WTC11 (cell line): ENCODE results near the gene GPRC5C. TPM values are rescaled to one million over a fixed set of nuclear protein-coding genes. Genes with fewer than 3 reads are reported as not detected.

Experiments
- ATAC-seq: fragments of 200-7000 bp; cut with Tn5 transposase; 2 replicates; pipeline ENCODE4 v1.10.0; 2021; ENCODE audit warnings: mild to moderate bottlenecking, moderate library complexity
- CTCF ChIA-PET: fragments of 300-600 bp; sonication (Branson Sonifier 250); formaldehyde crosslinking; loops from one replicate; lab custom pipeline; 2021; ENCODE audit warnings: antibody characterized with exemption; lab: Charles Lee
- POLR2A ChIA-PET: fragments of 350-600 bp; sonication (Branson Sonifier 250); formaldehyde crosslinking; loops from one replicate; lab custom pipeline; 2021; ENCODE audit warnings: antibody characterized with exemption; lab: Charles Lee
- DNase-seq: peaks from one replicate; pipeline ENCODE4 v3.0.0; 2021; ENCODE audit warnings: low spot score
- H3K27ac Mint-ChIP-seq: 2 replicates; pipeline ENCODE4 v1.8.0; 2021; ENCODE audit warnings: mixed read lengths
- H3K27me3 Mint-ChIP-seq: 2 replicates; pipeline ENCODE4 v1.8.0; 2021; ENCODE audit warnings: low read depth, mild to moderate bottlenecking, moderate library complexity, mixed read lengths
- H3K36me3 Mint-ChIP-seq: 2 replicates; pipeline ENCODE4 v1.8.0; 2021; ENCODE audit warnings: mixed read lengths
- H3K4me1 Mint-ChIP-seq: 2 replicates; pipeline ENCODE4 v1.8.0; 2022; ENCODE audit warnings: mixed read lengths
- H3K4me3 Mint-ChIP-seq: 2 replicates; pipeline ENCODE4 v1.8.0; 2021; ENCODE audit warnings: mild to moderate bottlenecking, moderate library complexity, mixed read lengths
- H3K9me3 Mint-ChIP-seq: 2 replicates; pipeline ENCODE4 v1.8.0; 2021; ENCODE audit warnings: mixed read lengths
- ATF1 ChIP-seq: sonication (generic); formaldehyde crosslinking; IDR thresholded peaks from 2 replicates; pipeline ENCODE4 v1.8.1; 2023; ENCODE audit warnings: mild to moderate bottlenecking, moderate library complexity, missing genetic modification reagents
- ATF2 ChIP-seq: sonication (generic); formaldehyde crosslinking; IDR thresholded peaks from 2 replicates; pipeline ENCODE4 v1.8.1; 2022; ENCODE audit warnings: low read depth, missing genetic modification reagents, borderline replicate concordance
- CBFB ChIP-seq: sonication (generic); formaldehyde crosslinking; IDR thresholded peaks from 2 replicates; pipeline ENCODE4 v1.8.1; 2022; ENCODE audit warnings: mild to moderate bottlenecking, low read depth, missing genetic modification reagents
- CREM ChIP-seq: sonication (generic); formaldehyde crosslinking; IDR thresholded peaks from 2 replicates; pipeline ENCODE4 v1.8.1; 2022; ENCODE audit warnings: mild to moderate bottlenecking, missing genetic modification reagents, moderate library complexity
- E2F4 ChIP-seq: sonication (generic); formaldehyde crosslinking; IDR thresholded peaks from 2 replicates; pipeline ENCODE4 v1.8.1; 2022; ENCODE audit warnings: low read depth, mild to moderate bottlenecking, moderate library complexity, missing genetic modification reagents, borderline replicate concordance
- ELF4 ChIP-seq: sonication (generic); formaldehyde crosslinking; IDR thresholded peaks from 2 replicates; pipeline ENCODE4 v1.8.1; 2022; ENCODE audit warnings: low read depth, mild to moderate bottlenecking, moderate library complexity, missing genetic modification reagents
- EMX1 ChIP-seq: fragments of 250-450 bp; sonication (Bioruptor Pico); IDR thresholded peaks from 2 replicates; pipeline ENCODE4 v1.8.0; 2021; ENCODE audit warnings: mild to moderate bottlenecking
- ESRRA ChIP-seq: sonication (generic); formaldehyde crosslinking; IDR thresholded peaks from 2 replicates; pipeline ENCODE4 v1.8.1; 2022; ENCODE audit warnings: mild to moderate bottlenecking, missing genetic modification reagents, borderline replicate concordance
- HMGA2 ChIP-seq: fragments of 250-450 bp; sonication (Bioruptor Pico); IDR thresholded peaks from 2 replicates; pipeline ENCODE4 v1.4.0; 2021; ENCODE audit warnings: mild to moderate bottlenecking, moderate library complexity
- JAZF1 ChIP-seq: fragments of 250-450 bp; sonication (Bioruptor Pico); IDR thresholded peaks from 2 replicates; pipeline ENCODE4 v1.9.0; 2021; ENCODE audit warnings: moderate library complexity, mild to moderate bottlenecking, inconsistent platforms
- KAT7 ChIP-seq: sonication (generic); formaldehyde crosslinking; IDR thresholded peaks from 2 replicates; pipeline ENCODE4 v1.8.1; 2023; ENCODE audit warnings: missing genetic modification reagents, mild to moderate bottlenecking, borderline replicate concordance
- MAX ChIP-seq: sonication (generic); formaldehyde crosslinking; IDR thresholded peaks from 2 replicates; pipeline ENCODE4 v1.8.0; 2022; ENCODE audit warnings: mild to moderate bottlenecking, missing genetic modification reagents
- NFYB ChIP-seq: sonication (generic); formaldehyde crosslinking; conservative IDR thresholded peaks from 2 replicates; pipeline ENCODE4 v1.8.0; 2022; ENCODE audit warnings: low read depth, missing genetic modification reagents
- NR2C2 ChIP-seq: sonication (generic); formaldehyde crosslinking; IDR thresholded peaks from 2 replicates; pipeline ENCODE4 v1.8.0; 2022; ENCODE audit warnings: mild to moderate bottlenecking, missing genetic modification reagents
- NR3C1 ChIP-seq: sonication (generic); formaldehyde crosslinking; conservative IDR thresholded peaks from 2 replicates; pipeline ENCODE4 v1.8.1; 2023; ENCODE audit warnings: low read depth, mild to moderate bottlenecking, missing genetic modification reagents
- SMAD3 ChIP-seq: sonication (generic); formaldehyde crosslinking; IDR thresholded peaks from 2 replicates; pipeline ENCODE4 v1.8.0; 2022; ENCODE audit warnings: missing genetic modification reagents, mild to moderate bottlenecking, borderline replicate concordance
- TEAD4 ChIP-seq: sonication (generic); formaldehyde crosslinking; IDR thresholded peaks from 2 replicates; pipeline ENCODE4 v1.8.0; 2022; ENCODE audit warnings: mild to moderate bottlenecking, missing genetic modification reagents
- TP53 ChIP-seq: sonication (generic); formaldehyde crosslinking; IDR thresholded peaks from 2 replicates; pipeline ENCODE4 v1.8.1; 2023; ENCODE audit warnings: mild to moderate bottlenecking, missing genetic modification reagents
- ZMAT4 ChIP-seq: fragments of 250-450 bp; sonication (Bioruptor Pico); IDR thresholded peaks from 2 replicates; pipeline ENCODE4 v1.9.0; 2021; ENCODE audit warnings: mild to moderate bottlenecking
- ZNF138 ChIP-seq: sonication (generic); formaldehyde crosslinking; conservative IDR thresholded peaks from 2 replicates; pipeline ENCODE4 v1.8.1; 2022; ENCODE audit warnings: mild to moderate bottlenecking, moderate library complexity, missing genetic modification reagents
- ZNF512 ChIP-seq: sonication (generic); formaldehyde crosslinking; IDR thresholded peaks from 2 replicates; pipeline ENCODE4 v1.8.1; 2022; ENCODE audit warnings: missing genetic modification reagents, borderline replicate concordance
- ZNF671 ChIP-seq: fragments of 250-450 bp; sonication (Bioruptor Pico); IDR thresholded peaks from 2 replicates; pipeline ENCODE4 v1.8.0; 2021; ENCODE audit warnings: mild to moderate bottlenecking
- total RNA-seq: library from RNA; stranded (reverse); gene quantifications from 3 replicates; pipeline ENCODE4 v1.2.3, GENCODE V29; 2021

Gene GPRC5C
- total RNA-seq, 1 experiment from 2014 or later: 19.6 TPM

GRCh38 chr17:74474043-74474792 is 42.3 kb downstream of the GPRC5C start:
- no peak for DNase-seq
- H3K36me3 Mint-ChIP-seq: peaks cover 21% of the 10 kb centered on the region
- ATAC-seq: no peak
- TF ChIP-seq NR2C2 (CRISPR knock-in tag) (no peak), CREM (CRISPR knock-in tag) (no peak), CBFB (no peak), TP53 (CRISPR knock-in tag) (no peak), ATF2 (CRISPR knock-in tag) (no peak), SMAD3 (CRISPR knock-in tag) (no peak), NR3C1 (CRISPR knock-in tag) (no peak), NFYB (no peak), ZNF138 (CRISPR knock-in tag) (no peak), JAZF1 (CRISPR knock-in tag) (no peak), ZMAT4 (CRISPR knock-in tag) (no peak), KAT7 (CRISPR knock-in tag) (no peak), ESRRA (CRISPR knock-in tag) (no peak), ELF4 (CRISPR knock-in tag) (no peak), TEAD4 (no peak), MAX (CRISPR knock-in tag) (no peak)
- peaks cover 27% of the 10 kb centered on the region for H3K9me3 Mint-ChIP-seq
- ChIA-PET POLR2A (no interaction called here), CTCF (interaction anchor here (0.7 to 1.7 kb wide), 4 partner anchors 20 to 113 kb away, joined by 3 to 6 read pairs (median 4); partner anchors contain the start of gene BTBD17)
- H3K27me3 Mint-ChIP-seq: peaks cover 24% of the 10 kb centered on the region
- no peak overlapping the region for H3K4me3 Mint-ChIP-seq
- no peak overlapping the region for H3K27ac Mint-ChIP-seq
- H3K4me1 Mint-ChIP-seq: peaks cover 6% of the 10 kb centered on the region

GRCh38 chr17:74475189-74475588 is 43.3 kb downstream of the GPRC5C start:
- ChIA-PET POLR2A (no interaction called here), CTCF (no interaction called here)
- ATAC-seq: no peak
- Mint-ChIP-seq H3K27ac (no peak overlapping the region), H3K4me3 (no peak overlapping the region), H3K36me3 (peaks cover 21% of the 10 kb centered on the region), H3K4me1 (peaks cover 6% of the 10 kb centered on the region)
- no peak for TF ChIP-seq HMGA2 (CRISPR knock-in tag)
- TF ChIP-seq ATF1 (CRISPR knock-in tag): no peak
- TF ChIP-seq NFYB: no peak
- TF ChIP-seq E2F4: no peak
- no peak for TF ChIP-seq ZNF671 (CRISPR knock-in tag)
- no peak for TF ChIP-seq EMX1 (CRISPR knock-in tag)
- no peak for TF ChIP-seq NR2C2 (CRISPR knock-in tag)
- no peak for TF ChIP-seq ZNF512 (CRISPR knock-in tag)
- TF ChIP-seq, all 79 proteins: peak for 0
- no peak for DNase-seq
- Mint-ChIP-seq H3K27me3 (peaks cover 25% of the 10 kb centered on the region), H3K9me3 (peaks cover 27% of the 10 kb centered on the region)
